Mucosa of descending colon (tissue), 3 donors: ENCODE data around the gene SLC66A3. TPM values are rescaled to one million over a fixed set of nuclear protein-coding genes. Genes with fewer than 3 reads are reported as not detected.

Experiments
- ATAC-seq: fragments of 200-7000 bp; cut with Tn5 transposase; one replicate; pipeline ENCODE4 v1.9.1; 2020; ENCODE audit warnings: mild to moderate bottlenecking, moderate library complexity
- DNase-seq, 3 donors: peaks; one replicate each; pipeline ENCODE4 v3.0.0-alpha.2; 2020
- H3K36me3 ChIP-seq: fragments of 200-600 bp; one replicate; pipeline ENCODE4 v1.8.0; 2021; ENCODE audit warnings: low read depth, mild to moderate bottlenecking
- H3K4me1 ChIP-seq: fragments of 200-600 bp; one replicate; pipeline ENCODE4 v1.8.0; 2021; ENCODE audit warnings: low read depth, mild to moderate bottlenecking
- H3K4me3 ChIP-seq: fragments of 200-600 bp; one replicate; pipeline ENCODE4 v1.8.0; 2021; ENCODE audit warnings: mild to moderate bottlenecking
- H3K9me3 ChIP-seq: fragments of 200-600 bp; one replicate; pipeline ENCODE4 v1.8.0; 2021; ENCODE audit warnings: mild to moderate bottlenecking
- CTCF ChIP-seq: fragments of 200-600 bp; IDR thresholded peaks from one replicate; pipeline ENCODE4 v1.8.0; 2022; ENCODE audit warnings: antibody characterized with exemption, mild to moderate bottlenecking
- intact Hi-C, 2 donors: fragments of 100-400 bp; cut with DNase I in 1 of 2; cut with micrococcal nuclease in 1 of 2; formaldehyde crosslinking; loops; one replicate each; pipeline versions ENCODE4 v1.11.0 to v1.11.1; 2022; cut with DNase I, micrococcal nuclease
- total RNA-seq, 3 donors: library from RNA; stranded (reverse); fragmentation: NEBNext Ultra II Directional in 2 of 3; extraction: Animal tissue kit (Norgen Biotek cat#: 25700) in 2 of 3; gene quantifications; one replicate each; pipeline versions ENCODE4 v1.2.1 to v1.2.4, GENCODE V29; 2021 to 2023
- donor health status: DM: no; HTN: no; CAD: no; lungs with moderate emphysema.
- donor health status: DM: no; HTN: no; CAD: no.
- donor health status: DM: no; HTN: yes; CAD: no.

The SLC66A3 gene
- total RNA-seq, 3 donors from 2014 or later = 9.4 to 14.2 (median 12.1) TPM

- Histone ChIP-seq H3K36me3 (no peaks in the 10 kb centered on the region), H3K4me3 (no peak overlapping the region), H3K4me1 (no peaks in the 10 kb centered on the region), H3K9me3 (no peaks in the 10 kb centered on the region)
- ATAC-seq (no peak), DNase-seq (no peak)
- TF ChIP-seq CTCF = no peak
- intact Hi-C loops = no loop called here
Measured at GRCh38 chr2:11146076-11146475, 9.2 kb upstream of the SLC66A3 start.

GRCh38 chr2:11147263-11147662 lies 8.0 kb upstream of the SLC66A3 start:
- no peak for TF ChIP-seq CTCF
- Histone ChIP-seq H3K4me1 (no peaks in the 10 kb centered on the region), H3K4me3 (no peak overlapping the region), H3K9me3 (no peaks in the 10 kb centered on the region), H3K36me3 (no peaks in the 10 kb centered on the region)
- ATAC-seq = no peak
- DNase-seq = no peak
- intact Hi-C loops = no loop called here

GRCh38 chr2:11152591-11152990 lies 2.7 kb upstream of the SLC66A3 start:
- H3K36me3 ChIP-seq = no peaks in the 10 kb centered on the region
- no peak overlapping the region for H3K4me3 ChIP-seq
- ATAC-seq (no peak), DNase-seq (no peak)
- intact Hi-C loops = no loop called here
- peaks cover 9% of the 10 kb centered on the region for H3K4me1 ChIP-seq
- no peak for TF ChIP-seq CTCF
- H3K9me3 ChIP-seq = no peaks in the 10 kb centered on the region

- DNase-seq (no peak), ATAC-seq (peak; percentile 4)
- Histone ChIP-seq H3K4me1 (peaks cover 9% of the 10 kb centered on the region), H3K9me3 (no peaks in the 10 kb centered on the region), H3K4me3 (no peak overlapping the region), H3K36me3 (no peaks in the 10 kb centered on the region)
- TF ChIP-seq CTCF = no peak
- intact Hi-C loops = no loop called here
Measured at GRCh38 chr2:11154016-11154922, 998 bp upstream of the SLC66A3 start.

GRCh38 chr2:11154923-11155380 lies 315 bp upstream of the SLC66A3 start:
- H3K4me1 ChIP-seq = peaks cover 9% of the 10 kb centered on the region
- peak; percentile 98 to 99 (median 99) for DNase-seq
- intact Hi-C loops = no loop called here
- no peak for TF ChIP-seq CTCF
- H3K9me3 ChIP-seq = no peaks in the 10 kb centered on the region
- peak; percentile 91 for ATAC-seq
- no peak overlapping the region for H3K4me3 ChIP-seq
- no peaks in the 10 kb centered on the region for H3K36me3 ChIP-seq
